GM18867 (cell line): ENCODE measurements around the gene CDH4.

ENCODE experiments used
- ATAC-seq: cut with Tn5 transposase; IDR thresholded peaks from one replicate; pipeline ENCODE4 v1.9.1; 2021; ENCODE audit warnings: mild to moderate bottlenecking, moderate library complexity; ENCODE audit not compliant: unreplicated experiment

CDH4 gene

GRCh38 chr20:61324906-61325305, 72.8 kb downstream of the CDH4 start:
- ATAC-seq: no peak

GRCh38 chr20:61325718-61326117, 73.7 kb downstream of the CDH4 start:
- no peak for ATAC-seq

GRCh38 chr20:61328911-61329558, 77.0 kb downstream of the CDH4 start:
- ATAC-seq: no peak

- no peak for ATAC-seq
These were observed 78.4 kb downstream of the CDH4 start for GRCh38 chr20:61330441-61330840.

GRCh38 chr20:61331543-61331942, 79.5 kb downstream of the CDH4 start:
- no peak for ATAC-seq

GRCh38 chr20:61332016-61332975, 80.2 kb downstream of the CDH4 start:
- no peak for ATAC-seq

GRCh38 chr20:61333484-61334108, 81.5 kb downstream of the CDH4 start:
- no peak for ATAC-seq

- ATAC-seq: no peak
These were observed 88.1 kb downstream of the CDH4 start for GRCh38 chr20:61340157-61340556.

- ATAC-seq: no peak
These were observed 89.5 kb downstream of the CDH4 start for GRCh38 chr20:61341605-61342004.

- no peak for ATAC-seq
These were observed 91.9 kb downstream of the CDH4 start for GRCh38 chr20:61343934-61344333.

GRCh38 chr20:61345656-61346055, 93.6 kb downstream of the CDH4 start:
- no peak for ATAC-seq

GRCh38 chr20:61346996-61347395, 94.9 kb downstream of the CDH4 start:
- ATAC-seq: no peak

- no peak for ATAC-seq
These were observed 95.4 kb downstream of the CDH4 start for GRCh38 chr20:61347443-61347842.

- no peak for ATAC-seq
These were observed 97.5 kb downstream of the CDH4 start for GRCh38 chr20:61349447-61350165.

GRCh38 chr20:61350500-61351250, 98.6 kb downstream of the CDH4 start:
- no peak for ATAC-seq

- ATAC-seq: no peak
These were observed 100.5 kb downstream of the CDH4 start for GRCh38 chr20:61352346-61353260.

GRCh38 chr20:61353261-61354000, 101.4 kb downstream of the CDH4 start:
- ATAC-seq: no peak

- ATAC-seq: no peak
These were observed 101.9 kb downstream of the CDH4 start for GRCh38 chr20:61354001-61354390.

- no peak for ATAC-seq
These were observed 102.4 kb downstream of the CDH4 start for GRCh38 chr20:61354501-61354900.
